Sigmoid colon (tissue), 3 donors: Measurements from ENCODE around the gene FRA10AC1.

Experiments used
- CTCF ChIP-seq, 4 experiments: fragments of 450-650 bp in 3 of 4; fragments of 200-600 bp in 1 of 4; IDR thresholded peaks; one replicate each; pipeline ENCODE4 v1.5.1; 2016 to 2019; ENCODE audit warnings: antibody characterized with exemption in 4 of 4, mild to moderate bottlenecking in 3 of 4, moderate library complexity in 2 of 4
- POLR2A ChIP-seq, 2 donors: fragments of 450-650 bp; IDR thresholded peaks; one replicate each; pipeline ENCODE4 v1.6.1; 2016; ENCODE audit warnings: antibody characterized with exemption in 2 of 2, mild to moderate bottlenecking in 2 of 2, moderate library complexity in 2 of 2

DNA sequence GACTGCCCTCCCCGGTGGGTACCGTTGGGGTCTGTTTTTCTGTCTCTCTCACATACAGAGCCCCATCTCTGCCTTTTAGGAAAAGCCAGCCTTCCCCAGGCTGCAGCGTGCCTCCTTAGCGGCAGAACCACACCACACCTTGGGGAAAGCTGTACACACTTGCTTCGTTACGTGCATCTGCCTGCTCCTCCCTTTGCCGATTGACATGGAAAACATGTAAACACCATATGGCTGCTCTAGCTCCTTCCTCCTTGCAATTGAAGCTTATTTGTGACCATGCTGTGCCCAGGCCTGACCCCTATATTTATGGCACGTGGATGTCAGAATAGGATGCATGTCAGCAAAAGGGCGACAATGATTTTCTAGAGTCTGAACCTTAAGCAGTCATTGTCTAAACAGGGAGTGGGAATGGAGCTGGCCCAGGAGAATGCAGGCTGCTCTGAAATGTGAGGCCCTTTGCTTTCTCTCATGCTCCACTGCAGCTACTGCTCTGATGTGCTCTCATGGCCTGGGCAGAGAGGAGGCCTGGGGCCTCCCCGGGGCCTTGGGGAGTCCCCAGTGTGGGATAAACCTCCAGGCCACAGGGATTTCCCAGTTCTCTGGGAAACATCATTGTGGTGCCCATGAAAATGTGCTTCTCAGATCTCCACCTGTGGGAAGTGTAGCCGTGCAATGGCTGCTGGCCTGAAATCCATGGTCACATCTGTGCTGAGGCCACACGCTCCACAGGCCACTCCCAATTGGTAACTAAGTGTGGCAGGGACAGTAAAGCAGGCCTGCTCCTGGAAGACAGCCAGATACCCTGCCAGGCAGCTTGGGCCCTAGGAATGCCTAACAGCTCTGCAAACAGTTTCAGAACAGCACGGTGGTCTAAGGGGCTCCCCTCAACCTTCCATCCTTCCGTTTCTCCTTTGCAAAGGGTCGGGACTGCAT lies 71.5 kb downstream of the FRA10AC1 start:
- TF ChIP-seq CTCF (IDR thresholded peaks at IDR 0.05) (no peak), POLR2A (IDR thresholded peaks at IDR 0.05) (no peak)
